Measurements from ENCODE around the gene FUT7. TPM values are rescaled to one million over a fixed set of nuclear protein-coding genes. Genes with fewer than 3 reads are reported as not detected.

Gene FUT7
- polyA plus RNA-seq, 3 donors: 0.07 to 0.15 (median 0.12) TPM

- no peak for DNase-seq (ENCODE audit: extremely low read depth in 1 of 11, low read depth in 9 of 11, low spot score in 4 of 11)
Observed at GRCh38 chr9:137053944-137054931, 22.4 kb upstream of the FUT7 start, which contains the start of gene ENTPD2. Gene ENTPD2, minus strand, starts transcription at chr9:137054061. Its CDS starts 64 bp downstream, at chr9:137053997.

- no peak for DNase-seq (ENCODE audit: extremely low read depth in 1 of 11, low read depth in 9 of 11, low spot score in 4 of 11)
Observed at GRCh38 chr9:137052998-137053943, 21.4 kb upstream of the FUT7 start.

GRCh38 chr9:137052293-137052692, 20.4 kb upstream of the FUT7 start:
- DNase-seq (ENCODE audit: extremely low read depth in 1 of 11, low read depth in 9 of 11, low spot score in 4 of 11): no peak

GRCh38 chr9:137051145-137051724, 19.3 kb upstream of the FUT7 start:
- DNase-seq (ENCODE audit: extremely low read depth in 1 of 11, low read depth in 9 of 11, low spot score in 4 of 11): no peak

GRCh38 chr9:137050570-137050969, 18.7 kb upstream of the FUT7 start:
- no peak for DNase-seq (ENCODE audit: extremely low read depth in 1 of 11, low read depth in 9 of 11, low spot score in 4 of 11)

- no peak for DNase-seq (ENCODE audit: extremely low read depth in 1 of 11, low read depth in 9 of 11, low spot score in 4 of 11)
Observed at GRCh38 chr9:137049544-137050449, 17.9 kb upstream of the FUT7 start.

GRCh38 chr9:137048655-137049543, 17.0 kb upstream of the FUT7 start:
- DNase-seq (ENCODE audit: extremely low read depth in 1 of 11, low read depth in 9 of 11, low spot score in 4 of 11): no peak

- DNase-seq (ENCODE audit: extremely low read depth in 1 of 11, low read depth in 9 of 11, low spot score in 4 of 11): peak in 4 of 11 donors; percentile 74 to 80 (median 77)
Observed at GRCh38 chr9:137046088-137046787, 14.3 kb upstream of the FUT7 start, which contains the start of gene NPDC1. Gene NPDC1, minus strand, starts transcription at chr9:137046177. Its CDS starts 188 bp downstream, at chr9:137045989.

- DNase-seq (ENCODE audit: extremely low read depth in 1 of 11, low read depth in 9 of 11, low spot score in 4 of 11): no peak
Observed at GRCh38 chr9:137045294-137046087, 13.6 kb upstream of the FUT7 start.

GRCh38 chr9:137044502-137045177, 12.8 kb upstream of the FUT7 start:
- no peak for DNase-seq (ENCODE audit: extremely low read depth in 1 of 11, low read depth in 9 of 11, low spot score in 4 of 11)

GRCh38 chr9:137044037-137044436, 12.1 kb upstream of the FUT7 start:
- no peak for DNase-seq (ENCODE audit: extremely low read depth in 1 of 11, low read depth in 9 of 11, low spot score in 4 of 11)

- DNase-seq (ENCODE audit: extremely low read depth in 1 of 11, low read depth in 9 of 11, low spot score in 4 of 11): no peak
Observed at GRCh38 chr9:137042751-137043727, 11.2 kb upstream of the FUT7 start.

- DNase-seq (ENCODE audit: extremely low read depth in 1 of 11, low read depth in 9 of 11, low spot score in 4 of 11): peak in 1 of 11 donors; percentile 34
Observed at GRCh38 chr9:137041124-137041523, 9.2 kb upstream of the FUT7 start.

GRCh38 chr9:137040568-137040967, 8.7 kb upstream of the FUT7 start:
- DNase-seq (ENCODE audit: extremely low read depth in 1 of 11, low read depth in 9 of 11, low spot score in 4 of 11): no peak

Measured in renal cortex interstitium (tissue), 11 donors.